GM19351 (cell line): ENCODE data around the gene DNAJB2.
"Not testable (repeated sequence)": the region's sequence is repeated elsewhere in the genome, so short reads cannot be mapped to it uniquely, and the experiment has no call there.

ENCODE experiments used
- ATAC-seq: cut with Tn5 transposase; IDR thresholded peaks from one replicate; pipeline ENCODE4 v1.9.1; 2021; ENCODE audit warnings: mild to moderate bottlenecking, moderate library complexity; ENCODE audit not compliant: unreplicated experiment

The DNAJB2 gene

GRCh38 chr2:219298759-219299371 is 19.7 kb downstream of the DNAJB2 start:
- ATAC-seq, result peak; percentile 59

GRCh38 chr2:219299372-219299760 is 20.2 kb downstream of the DNAJB2 start:
- no peak for ATAC-seq

- no peak for ATAC-seq
Observed at GRCh38 chr2:219300022-219300421, 20.9 kb downstream of the DNAJB2 start.

- ATAC-seq, result no peak
Observed at GRCh38 chr2:219302412-219302968, 23.3 kb downstream of the DNAJB2 start.

GRCh38 chr2:219304223-219304622 is 25.1 kb downstream of the DNAJB2 start:
- no peak for ATAC-seq

- no peak for ATAC-seq
Observed at GRCh38 chr2:219306047-219306446, 26.9 kb downstream of the DNAJB2 start.

DNA sequence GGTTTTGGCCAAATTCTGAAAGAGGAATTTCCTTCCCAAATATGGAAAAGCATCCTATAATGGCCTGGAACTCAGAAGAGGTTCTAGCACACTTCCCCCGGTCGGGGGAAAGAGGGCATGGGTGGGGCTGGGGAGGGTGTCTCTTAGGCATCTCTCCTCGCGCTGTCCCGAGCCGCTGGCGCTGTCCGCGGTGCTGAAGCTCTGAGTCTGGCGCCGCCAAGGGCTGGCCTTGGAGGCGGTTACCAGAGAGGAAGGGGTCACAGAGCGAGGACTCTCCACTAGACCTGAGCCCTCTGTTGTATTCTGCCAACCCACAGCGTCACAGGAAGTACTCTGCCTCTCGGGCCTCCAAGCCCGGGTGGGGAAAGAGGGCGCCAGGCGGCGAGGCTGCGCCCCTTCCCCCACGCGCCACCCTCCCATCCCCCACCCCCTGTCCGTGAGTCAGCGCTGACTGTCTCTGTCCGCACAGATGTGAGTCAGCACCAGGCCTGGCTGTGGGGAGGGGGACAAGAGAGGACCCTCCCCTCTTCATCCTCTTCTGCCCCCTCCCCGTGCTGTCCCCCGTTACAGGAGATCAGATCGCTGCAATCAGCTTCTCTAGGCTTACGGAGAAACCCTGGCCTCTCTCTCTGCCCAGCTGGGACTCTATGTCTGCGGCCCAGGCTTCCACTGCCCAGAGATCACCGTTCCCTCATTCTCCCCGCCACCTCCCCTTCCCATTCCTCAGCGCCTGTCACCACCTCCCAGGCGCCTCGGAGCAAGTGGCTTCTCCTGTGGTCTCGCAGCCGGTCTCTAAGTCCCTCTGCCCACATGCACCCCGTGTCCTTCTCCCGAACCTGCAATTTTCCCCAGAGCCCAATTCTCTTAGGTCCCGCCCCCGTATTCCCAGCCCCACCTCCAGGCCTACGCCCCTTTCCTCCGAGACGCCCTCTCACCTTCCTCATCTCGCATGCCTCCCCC is 29.3 kb downstream of the DNAJB2 start:
- no peak for ATAC-seq

GRCh38 chr2:219309278-219309677 is 30.1 kb downstream of the DNAJB2 start, which contains the start of gene PTPRN:
TSS of gene PTPRN (minus strand) at chr2:219309401. CDS start at chr2:219309332, 69 bp downstream.
- ATAC-seq, result no peak

DNA sequence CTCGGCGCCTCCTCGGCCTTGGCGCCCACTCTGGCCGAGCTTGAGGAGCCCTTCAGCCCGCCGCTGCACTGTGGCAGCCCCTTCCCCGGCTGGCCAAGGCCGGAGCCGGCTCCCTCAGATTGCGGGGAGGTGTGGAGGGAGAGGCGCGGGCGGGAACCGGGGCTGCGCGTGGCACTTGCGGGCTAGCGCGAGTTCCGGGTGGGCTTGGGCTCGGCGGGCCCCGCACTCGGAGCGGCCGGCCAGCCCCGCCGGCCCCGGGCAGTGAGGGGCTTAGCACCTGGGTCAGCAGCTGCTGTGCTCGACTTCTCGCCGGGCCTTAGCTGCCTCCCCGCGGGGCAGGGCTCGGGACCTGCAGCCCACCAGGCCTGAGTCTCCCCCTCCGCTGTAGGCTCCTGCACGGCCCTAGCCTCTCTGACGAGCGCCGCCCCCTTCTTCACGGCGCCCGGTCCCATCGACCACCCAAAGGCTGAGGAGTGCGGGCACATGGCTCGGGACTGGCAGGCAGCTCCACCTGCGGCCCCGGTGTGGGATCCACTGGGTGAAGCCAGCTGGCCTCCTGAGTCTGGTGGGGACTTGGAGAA is 33.6 kb downstream of the DNAJB2 start:
- not testable (repeated sequence) for ATAC-seq

- no peak for ATAC-seq
Observed at GRCh38 chr2:219314804-219315468, 35.8 kb downstream of the DNAJB2 start.

DNA sequence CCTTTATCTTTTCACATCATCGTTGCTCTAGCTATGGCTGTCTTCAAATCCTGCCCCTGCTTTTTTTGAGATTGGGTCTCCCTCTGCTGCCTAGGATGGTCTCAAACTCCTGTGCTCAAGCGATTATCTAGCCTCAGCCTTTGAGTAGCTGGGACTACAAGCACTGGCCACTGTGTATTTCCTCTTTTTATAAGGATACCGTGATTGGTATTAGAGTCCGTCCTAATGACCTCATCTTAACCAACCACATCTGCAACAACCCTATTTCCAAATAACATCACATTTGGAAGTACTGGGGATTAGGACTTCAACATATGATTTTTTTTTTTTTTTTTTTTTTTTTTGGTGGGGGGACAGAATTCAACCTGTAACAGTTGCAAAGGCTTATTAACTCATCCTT is 44.3 kb downstream of the DNAJB2 start:
- ATAC-seq, result no peak

DNA sequence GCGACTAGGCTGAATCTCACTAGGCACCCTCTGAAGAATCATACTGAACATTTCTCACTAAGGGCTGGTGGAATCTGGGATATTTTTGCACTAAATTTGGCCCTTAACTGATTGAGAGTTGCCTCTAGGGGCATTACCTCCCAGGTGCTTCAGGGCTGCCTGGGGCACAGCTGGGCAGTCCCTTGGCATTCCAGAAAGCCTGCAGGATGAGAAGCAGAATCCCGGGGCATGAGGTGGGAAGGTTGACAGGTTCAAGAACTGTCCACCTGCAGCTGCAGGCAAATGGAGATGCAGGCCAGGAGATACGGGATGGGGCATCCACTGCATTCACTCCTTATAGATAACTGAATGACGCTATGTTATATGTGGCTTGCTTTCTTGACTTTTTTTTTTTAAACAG is 46.0 kb downstream of the DNAJB2 start:
- no peak for ATAC-seq

DNA sequence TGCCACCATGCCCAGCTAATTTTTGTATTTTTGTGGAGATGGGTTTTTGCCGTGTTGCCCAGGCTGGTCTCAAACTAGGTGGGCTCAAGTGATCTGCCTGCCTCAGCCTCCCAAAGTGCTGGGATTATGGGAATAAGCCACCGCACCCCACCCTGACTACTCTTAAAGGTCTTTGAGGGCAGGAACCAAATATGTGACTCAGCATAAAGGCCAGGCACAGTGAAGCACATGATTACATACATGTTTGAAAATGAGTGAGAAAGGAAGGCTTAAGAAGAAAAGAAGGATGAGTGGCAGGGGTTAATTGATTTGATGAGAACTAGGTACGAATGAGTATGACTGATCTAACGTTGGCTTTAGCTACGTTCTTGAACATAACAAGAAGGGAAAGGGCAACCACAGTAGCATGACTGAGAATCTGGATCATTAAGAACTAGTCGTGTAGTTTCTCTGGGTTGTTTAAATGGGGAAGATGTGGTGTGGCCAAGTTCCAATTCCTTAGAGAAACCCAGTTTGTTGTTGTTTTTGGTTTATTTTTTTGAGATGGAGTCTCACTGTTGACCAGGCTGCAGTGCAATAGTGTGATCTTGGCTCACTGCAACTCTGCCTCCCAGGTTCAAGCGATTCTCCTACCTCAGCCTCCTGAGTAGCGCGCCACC is 46.6 kb downstream of the DNAJB2 start:
- ATAC-seq, result no peak

DNA sequence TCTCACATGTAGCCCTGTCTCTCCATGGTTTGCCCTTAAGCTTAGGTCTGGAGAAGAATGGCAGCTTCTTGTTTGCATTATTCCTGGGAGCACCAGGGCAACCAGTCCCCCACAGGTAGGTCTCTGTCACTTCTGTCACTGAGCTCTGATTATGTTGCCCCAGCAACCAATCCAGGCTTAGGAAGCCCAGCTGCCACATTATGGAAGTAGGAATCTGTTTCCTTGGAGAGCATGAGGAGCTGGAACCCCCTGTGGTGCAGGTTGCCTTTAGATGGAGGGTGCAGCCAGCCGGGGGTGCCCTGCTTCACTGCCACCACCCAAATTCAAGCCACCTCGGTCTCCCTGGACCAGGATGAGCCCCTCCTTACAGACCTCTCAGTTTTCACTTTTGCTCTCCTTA is 48.6 kb downstream of the DNAJB2 start:
- no peak for ATAC-seq

- no peak for ATAC-seq
Observed at GRCh38 chr2:219331560-219332213, 52.5 kb downstream of the DNAJB2 start.

DNA sequence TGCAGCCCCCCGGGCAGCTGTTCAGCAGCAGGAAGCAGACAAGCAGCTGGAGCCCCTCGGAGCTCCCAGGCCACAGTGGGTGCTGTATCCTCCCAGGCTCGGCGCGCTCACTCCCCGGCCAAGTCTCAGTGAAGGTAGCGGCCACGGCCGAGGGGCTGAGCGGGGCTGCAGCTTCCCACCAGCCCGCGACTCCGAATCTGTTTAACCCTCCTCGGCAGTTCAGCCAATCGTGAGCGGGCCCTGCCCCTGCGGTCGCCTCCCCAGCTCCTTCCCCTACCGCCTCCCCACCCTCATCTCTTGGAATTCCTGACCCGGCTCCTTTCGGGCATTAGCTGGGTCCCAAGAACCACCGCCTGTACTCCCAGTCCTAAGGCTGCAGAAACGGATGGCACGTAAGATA is 53.4 kb downstream of the DNAJB2 start, which contains the start of gene RESP18:
RESP18 (minus strand) TSS at position 203 of the 400 bp plus-strand sequence.
- no peak for ATAC-seq

DNA sequence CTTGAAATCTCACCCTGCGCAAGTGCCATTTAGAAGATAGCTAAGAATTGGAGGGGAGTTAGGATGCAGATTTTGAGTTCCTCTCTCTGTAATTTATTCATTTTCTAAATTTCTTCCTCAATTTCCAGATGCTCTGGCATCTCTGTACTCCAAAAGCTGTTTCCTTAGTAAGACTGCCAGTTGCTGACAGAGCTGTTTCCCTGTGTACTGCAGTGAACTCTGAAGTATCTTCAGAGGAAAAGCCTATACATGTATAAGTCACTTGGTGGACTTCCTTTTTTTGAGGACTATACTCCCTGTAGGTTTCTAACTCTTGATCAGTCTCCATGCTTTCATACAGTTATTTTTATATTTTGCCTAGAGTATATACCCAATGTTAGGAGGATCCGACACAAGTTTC is 54.9 kb downstream of the DNAJB2 start:
- no peak for ATAC-seq

- ATAC-seq, result no peak
Observed at GRCh38 chr2:219335373-219335786, 56.2 kb downstream of the DNAJB2 start.
